HPDE6-E6E7 (cell line): ENCODE measurements around the gene ENPP6.
"Not testable (repeated sequence)": the region's sequence is repeated elsewhere in the genome, so short reads cannot be mapped to it uniquely, and the experiment has no call there.

Experiments
- DNase-seq: peaks from one replicate; pipeline ENCODE4 v3.0.0; 2011; ENCODE audit warnings: missing footprints; ENCODE audit errors: extremely low spot score

Gene ENPP6

GRCh38 chr4:184148738-184149637 lies 68.7 kb downstream of the ENPP6 start:
- no peak for DNase-seq

DNA sequence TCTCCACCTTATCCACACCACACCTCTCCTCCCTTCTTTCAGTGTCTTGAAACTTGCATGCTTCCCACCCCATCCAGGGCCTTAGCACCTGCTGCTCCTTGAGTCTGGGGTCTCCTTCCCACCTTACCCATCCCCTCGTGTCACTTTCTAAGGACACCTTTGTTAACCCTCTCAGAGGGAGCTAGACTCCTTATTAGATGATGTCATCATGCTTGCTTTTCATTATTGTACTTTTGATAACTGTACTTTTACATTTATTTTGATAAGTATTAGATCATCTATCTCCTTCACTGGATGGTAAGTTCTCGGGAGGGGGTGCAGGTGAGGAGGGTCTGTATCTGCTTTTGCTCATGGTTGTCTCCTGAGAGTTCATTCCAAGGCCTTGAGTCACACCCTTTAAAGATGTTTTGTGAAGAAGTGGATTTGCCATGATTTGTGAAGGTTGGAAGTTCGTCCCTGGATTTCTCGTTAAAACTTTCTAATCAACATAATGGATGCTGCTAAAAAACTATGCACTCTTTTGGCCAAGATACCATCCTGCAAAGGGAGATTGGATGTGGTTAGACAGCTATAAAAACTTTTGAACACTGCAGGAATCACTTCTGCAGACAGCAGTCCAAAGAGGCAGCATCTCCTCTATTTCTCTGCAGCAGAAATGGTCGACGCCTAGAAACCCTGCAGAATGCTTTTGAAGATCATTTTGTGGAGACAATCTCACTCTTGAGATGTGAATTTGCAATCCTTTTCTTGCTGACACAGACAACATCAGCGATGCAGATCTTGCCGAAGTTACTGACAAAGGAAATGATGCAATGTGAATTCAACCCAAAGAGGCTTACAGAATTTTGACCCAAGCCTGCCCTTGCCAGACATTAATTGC lies 69.6 kb downstream of the ENPP6 start:
- DNase-seq, result no peak

- DNase-seq, result no peak
These were observed 70.7 kb downstream of the ENPP6 start for GRCh38 chr4:184146951-184147350.

DNA sequence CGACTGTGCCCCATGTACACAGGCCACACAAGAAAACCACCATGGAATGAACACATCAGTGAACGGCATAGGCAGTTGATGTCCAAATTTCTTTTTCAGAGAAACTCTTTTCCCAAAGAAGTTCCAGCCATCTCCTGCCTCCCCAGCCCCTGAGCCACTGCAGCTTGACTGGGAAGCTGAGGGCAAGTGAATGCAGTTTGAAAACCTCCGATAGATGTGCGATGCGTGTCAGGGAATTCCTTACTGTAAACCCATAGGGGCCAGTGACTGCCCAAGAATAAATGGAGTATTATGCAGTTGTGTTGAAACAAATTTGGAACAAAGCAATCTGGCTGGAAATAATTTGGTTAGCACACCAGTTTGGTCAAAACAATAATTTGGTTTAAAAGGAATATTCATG lies 72.1 kb downstream of the ENPP6 start:
- DNase-seq, result no peak

GRCh38 chr4:184143770-184144564 lies 73.7 kb downstream of the ENPP6 start:
- no peak for DNase-seq

DNA sequence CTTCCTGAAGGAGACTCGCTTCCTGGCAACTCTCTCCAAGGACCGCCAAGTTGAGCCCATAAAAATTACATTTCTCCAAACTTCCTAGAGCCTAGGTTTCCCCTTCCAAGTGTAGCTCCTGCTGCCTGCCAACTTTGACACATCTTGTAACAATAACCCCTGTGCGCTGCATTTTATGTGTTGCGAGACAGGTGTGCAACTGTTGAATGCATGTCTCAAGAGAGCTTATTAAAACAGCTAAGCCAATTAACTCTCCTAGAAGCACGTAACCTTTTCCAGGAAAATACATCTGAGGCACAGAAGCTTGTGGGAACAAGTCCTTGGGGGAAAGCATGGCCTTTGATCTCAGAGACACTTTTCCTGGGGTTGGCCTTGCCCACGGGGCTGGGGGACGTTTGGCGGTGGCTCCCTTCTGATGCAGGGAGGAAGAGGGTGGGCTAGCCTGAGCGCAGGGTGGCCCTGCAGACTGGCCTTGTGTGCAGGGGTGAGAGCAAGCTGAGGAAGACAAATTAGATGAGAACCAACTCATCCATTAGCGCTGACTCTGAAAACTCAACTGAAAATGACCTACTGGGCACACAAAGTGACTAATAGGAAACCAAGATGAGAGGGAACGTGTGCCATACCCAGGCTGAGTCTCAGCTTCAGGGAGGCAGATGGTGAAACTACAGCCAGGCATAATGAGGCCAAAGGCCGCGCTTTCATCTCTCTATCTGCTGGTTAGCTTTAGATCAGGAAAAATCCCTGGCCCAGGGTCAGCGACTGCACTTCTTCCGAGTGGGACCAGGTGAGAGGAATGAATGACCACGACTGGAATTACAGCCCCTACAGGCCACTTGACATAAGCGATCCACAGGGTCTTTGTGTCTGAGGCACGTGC lies 75.3 kb downstream of the ENPP6 start:
- DNase-seq, result no peak

GRCh38 chr4:184140901-184141300 lies 76.8 kb downstream of the ENPP6 start:
- DNase-seq, result not testable (repeated sequence)

DNA sequence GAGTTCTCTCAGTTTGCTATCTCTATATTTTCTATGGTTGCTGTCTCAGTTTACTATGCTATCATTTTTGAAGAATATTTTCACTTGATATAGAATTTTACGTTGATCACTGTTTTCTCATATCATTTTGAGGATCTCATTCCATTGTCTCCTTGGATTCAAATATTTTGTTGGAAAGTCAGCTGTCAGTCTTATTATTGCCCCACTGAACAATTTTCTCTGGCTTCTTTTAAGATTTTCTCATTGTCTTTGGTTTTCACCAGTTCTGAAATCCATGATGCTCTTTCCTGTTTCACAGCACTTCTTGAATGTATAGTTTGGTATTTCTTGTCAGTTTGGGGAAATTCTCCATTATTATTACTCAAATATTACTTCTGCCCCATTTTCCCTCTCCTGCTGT lies 81.1 kb downstream of the ENPP6 start:
- DNase-seq, result no peak

GRCh38 chr4:184126800-184127199 lies 90.9 kb downstream of the ENPP6 start:
- DNase-seq, result no peak

DNA sequence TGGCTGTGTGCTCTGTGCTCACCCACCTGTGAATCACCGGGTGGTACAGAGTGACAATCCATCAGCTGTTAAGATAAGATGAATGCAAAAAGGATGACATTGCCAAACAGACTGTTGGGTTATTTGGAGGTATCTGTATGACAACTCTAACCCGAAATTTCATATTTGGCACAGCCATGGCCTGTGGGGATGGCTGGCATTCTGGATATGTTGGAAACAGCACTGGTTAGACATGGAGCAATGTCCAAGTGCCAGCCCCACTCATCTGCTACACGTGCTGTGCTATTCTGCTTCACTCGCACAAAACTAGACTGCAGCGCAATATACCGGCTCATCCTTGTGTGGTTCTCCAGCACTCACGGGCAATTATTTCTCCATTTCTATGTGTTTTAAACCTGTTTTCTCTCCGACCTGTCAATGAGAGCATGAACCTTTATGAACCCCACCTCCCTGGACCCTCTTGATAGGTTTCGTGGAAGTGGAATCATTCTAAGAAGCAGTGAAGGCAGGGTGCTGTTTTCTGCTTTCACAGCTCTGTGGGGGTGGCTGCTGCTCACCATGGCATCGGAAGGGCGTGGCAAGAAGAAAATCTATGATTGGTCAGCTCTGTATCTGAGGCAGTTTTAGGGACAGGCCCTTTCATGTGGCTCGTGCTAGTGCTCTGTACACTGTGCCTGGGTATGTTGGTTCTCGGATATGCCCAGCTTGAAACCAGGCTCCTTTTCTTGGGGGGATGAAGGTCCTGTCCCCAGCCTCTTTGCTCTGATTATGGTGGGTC lies 94.9 kb downstream of the ENPP6 start:
- no peak for DNase-seq

DNA sequence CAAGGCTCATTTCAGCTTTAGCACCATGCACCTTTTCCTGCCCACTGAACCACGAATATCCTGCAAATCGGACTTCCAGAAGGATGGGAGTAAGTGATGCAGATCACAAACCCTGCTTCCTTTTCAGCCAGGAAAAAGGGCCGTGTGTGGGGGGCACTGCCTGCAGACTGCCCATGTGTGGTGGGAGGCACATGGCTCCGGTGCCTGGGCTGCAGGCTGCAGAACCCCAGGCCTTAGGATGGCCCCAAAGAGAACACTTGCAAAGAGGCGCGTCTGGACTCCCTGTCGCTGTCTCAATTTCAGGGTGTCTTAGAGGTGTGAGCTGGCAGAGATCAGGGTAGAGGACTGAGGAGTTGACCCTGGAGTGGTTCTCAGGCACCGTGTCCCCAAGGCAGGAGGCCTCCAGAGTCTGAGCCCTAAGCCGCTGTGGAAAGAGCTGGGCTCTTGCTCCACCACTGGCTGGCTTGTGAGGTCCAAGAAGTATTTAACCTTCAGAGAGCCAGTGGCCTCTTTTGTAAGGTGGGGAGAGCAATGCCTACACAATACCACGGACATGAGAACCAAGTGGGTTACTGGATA lies 97.0 kb downstream of the ENPP6 start:
- DNase-seq, result no peak

GRCh38 chr4:184117662-184118199 lies 99.9 kb downstream of the ENPP6 start:
- DNase-seq, result no peak

DNA sequence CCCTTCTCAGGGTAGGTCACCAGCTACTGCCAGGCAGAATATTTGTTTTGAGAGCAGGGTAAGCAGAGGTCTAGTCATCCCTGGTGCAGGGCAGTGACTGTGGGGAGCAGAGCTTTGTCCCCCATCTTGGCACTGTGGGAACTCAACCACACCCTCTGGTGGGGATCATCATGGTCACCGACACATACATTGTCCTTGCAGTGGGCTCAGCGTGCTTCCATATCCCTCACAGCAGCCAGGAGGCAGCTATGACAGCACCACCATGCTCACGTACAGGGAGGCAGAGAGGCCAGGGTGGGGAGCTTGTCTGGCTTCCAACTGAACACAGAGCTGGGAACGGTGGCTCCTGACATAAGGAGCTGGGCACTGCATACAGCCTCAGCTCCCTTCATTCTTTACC lies 102.3 kb downstream of the ENPP6 start:
- DNase-seq, result no peak

- DNase-seq, result no peak
These were observed 103.2 kb downstream of the ENPP6 start for GRCh38 chr4:184114431-184114830.

- no peak for DNase-seq
These were observed 105.6 kb downstream of the ENPP6 start for GRCh38 chr4:184112006-184112550.

DNA sequence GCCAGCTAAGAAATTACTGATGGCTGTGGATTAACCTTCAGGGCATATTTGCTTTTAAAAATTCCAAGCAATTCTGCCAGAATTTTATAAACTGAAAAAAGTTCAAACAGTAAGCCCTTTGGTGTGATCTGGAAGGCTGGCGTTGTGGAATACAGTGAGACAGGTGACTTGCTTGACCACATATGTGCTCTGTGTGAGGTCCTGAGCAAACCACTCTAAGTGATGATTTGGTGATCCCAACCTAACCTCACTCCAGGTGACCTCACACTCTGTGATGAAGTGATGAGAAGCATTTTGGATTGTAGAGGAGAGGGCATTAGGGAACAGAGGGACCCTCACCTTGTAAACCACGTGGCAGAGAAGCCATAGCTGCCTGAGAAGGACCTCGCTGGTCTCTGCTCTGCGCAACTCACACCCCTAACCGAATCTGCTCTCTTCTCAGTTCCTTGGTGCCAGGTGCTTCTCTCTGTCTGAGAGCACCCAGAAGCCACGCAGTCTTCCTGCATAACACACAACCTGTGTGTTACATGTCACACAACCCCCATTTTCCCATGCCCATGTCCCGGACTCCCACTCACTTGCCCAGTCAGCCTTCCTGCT lies 106.3 kb downstream of the ENPP6 start:
- no peak for DNase-seq

DNA sequence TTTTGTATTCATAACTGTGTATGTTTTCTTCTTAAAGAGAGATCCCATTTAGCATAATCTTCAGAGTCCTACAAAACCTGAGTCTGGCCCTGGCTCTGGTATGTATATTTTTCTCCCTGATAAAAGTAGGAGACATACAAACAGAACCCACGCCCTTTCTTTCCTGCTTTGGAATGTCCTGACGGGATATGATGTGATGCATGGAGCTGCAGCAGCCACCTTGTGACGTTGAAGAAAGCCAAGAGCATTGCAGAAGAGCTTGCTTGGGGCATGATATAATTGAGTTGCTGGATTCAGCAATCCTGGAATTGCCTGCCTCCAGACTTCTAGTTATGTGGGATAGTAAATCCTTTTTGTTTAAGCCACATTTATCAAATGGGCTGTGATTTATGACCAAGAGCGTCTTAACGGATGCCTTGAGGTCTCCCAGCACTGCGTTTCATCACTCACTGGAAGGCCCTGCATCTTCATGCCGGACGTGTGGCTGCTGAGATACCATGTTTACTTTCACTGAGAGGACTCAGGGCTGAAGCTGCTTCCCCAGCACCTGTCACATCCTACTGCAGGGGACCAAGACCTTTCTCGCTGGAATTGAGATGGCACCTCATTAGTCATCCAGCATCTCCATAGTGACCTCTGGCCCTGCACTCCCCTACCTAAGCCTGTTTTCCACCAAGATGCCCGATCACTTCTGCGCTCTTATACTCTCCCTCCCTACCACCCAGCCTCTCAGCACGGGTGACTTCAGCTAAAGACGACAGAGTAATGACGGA lies 107.0 kb downstream of the ENPP6 start:
- DNase-seq, result no peak

GRCh38 chr4:184108006-184108501 lies 109.6 kb downstream of the ENPP6 start:
- no peak for DNase-seq
